HL-60/S4 treated with phorbol 12-myristate 13-acetate at 8.2 ng/mL for 4 days and 3 days (cell line): ENCODE results near the gene ECHDC3.
"Not testable (repeated sequence)": the region's sequence is repeated elsewhere in the genome, so short reads cannot be mapped to it uniquely, and the experiment has no call there.

Experiments
- in situ Hi-C: fragments of 300-500 bp; cut with MboI; formaldehyde crosslinking; loops from 2 replicates; pipeline ENCODE4 v1.15.0; 2022; ENCODE audit warnings: low sequenced_read_pairs

ECHDC3 gene

DNA sequence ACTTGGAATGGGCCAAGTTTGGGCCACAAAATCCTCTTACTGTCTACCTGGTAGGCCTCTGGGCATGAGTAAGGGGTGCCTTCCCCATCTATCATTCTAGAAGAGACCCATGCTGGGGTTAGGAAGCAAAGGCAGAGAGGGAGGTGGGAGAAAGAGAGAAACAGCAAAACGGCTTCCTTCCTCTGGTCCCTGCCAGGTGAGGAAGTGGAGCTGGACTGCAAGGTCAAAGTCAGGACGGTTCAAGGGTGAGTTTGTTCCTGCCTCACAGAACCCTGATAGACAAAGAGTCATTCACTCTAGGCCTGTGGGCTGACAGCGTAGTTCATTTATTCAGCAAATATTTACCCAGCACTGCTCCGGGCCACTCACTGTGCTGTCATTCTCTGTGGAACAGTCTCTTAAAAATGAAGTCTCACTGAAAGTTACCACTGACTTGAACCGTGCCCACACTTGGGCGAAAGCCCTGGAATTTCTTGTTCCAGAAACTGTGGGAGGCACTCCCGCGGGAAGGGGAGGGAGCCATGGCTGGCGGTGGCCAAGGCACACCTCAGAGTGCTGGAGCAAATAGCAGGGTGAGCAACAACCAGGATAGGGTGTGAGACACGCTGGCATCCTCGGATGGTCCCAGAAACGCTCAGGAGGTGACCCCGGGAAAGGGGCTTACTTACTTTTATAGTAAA is 26.2 kb upstream of the ECHDC3 start:
- in situ Hi-C loops = no loop called here

DNA sequence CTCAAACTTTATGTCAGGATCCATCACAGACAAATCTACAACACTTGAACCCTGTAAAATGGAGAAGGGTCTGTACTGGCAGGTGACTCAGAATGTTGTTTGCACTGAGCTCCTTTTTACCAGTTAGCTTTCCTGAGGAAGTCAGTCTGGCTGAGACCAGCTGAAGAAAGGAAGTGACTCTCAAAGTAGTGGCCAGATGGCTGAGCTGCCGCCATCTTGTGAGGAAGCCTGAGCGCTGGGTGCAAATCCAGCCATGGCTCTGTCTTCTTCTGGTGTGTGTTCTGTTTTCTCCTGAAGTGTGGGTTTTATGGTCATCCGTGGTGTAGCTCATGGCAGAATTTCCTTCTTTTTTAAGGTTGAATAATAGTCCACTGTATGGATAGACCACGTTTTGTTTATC is 25.5 kb upstream of the ECHDC3 start:
- in situ Hi-C loops = no loop called here

DNA sequence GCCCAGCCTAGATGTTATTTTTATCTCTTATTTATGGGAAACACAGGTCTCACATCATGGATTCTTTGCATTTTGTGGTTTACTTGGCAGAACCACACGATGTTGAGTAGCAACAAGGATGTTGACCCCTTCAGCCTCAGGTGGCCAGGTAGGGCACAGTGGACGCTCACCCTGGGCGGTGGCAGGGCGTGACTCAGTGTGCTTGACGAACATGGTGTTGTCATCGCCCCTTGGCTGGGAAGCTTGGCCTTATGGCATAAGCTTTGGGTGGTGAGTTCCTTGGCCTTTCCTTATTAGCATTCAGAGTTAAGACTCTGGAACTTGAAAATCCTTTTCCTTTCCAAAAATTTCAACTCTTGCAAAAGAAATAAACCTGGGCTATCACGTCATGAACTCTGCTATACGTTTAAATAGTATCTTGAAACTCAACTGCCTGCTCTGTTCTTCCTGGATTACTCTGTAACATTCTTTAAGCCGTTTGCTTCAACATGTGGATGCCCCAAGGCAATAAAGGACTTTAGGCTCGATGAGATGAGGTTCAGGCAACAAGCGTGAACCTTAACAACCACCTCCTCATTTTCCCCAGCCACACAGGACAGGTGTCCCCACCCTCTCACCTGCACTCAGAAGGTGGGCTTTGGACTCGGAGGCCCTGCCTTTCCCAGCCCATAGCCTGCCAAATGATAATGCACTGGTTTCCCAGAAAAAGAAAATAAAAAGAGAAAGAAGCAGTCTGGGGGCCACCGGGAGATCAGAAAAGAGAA is 22.5 kb upstream of the ECHDC3 start:
- in situ Hi-C loops = loop anchor here (10.0 kb wide), 1 partner anchor 205 kb away; no protein-coding TSS in a partner anchor

DNA sequence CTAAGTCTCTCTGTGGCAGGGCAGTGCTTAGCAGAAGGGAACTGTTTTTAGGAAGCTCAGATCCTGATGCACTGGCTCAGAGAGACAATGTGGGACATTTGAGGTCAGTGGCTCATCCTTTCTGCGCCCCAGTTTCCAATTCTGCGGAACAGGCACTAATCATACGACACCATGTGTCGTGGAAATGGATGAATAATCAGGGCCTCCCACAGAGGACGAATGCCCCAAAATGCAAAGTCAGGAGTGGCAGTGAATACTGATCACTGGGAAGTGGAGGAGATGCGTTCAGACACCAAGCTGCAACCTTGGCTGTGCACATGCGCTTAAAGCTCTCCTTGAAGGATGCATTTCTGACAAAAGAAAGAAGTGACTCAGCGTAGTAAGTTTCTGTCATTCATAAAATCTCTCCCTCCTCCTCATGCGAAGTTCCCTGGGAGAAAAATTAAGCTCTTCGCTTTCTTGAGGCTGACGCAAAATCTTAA is 21.9 kb upstream of the ECHDC3 start:
- in situ Hi-C loops = loop anchor here (10.0 kb wide), 1 partner anchor 206 kb away; no protein-coding TSS in a partner anchor

DNA sequence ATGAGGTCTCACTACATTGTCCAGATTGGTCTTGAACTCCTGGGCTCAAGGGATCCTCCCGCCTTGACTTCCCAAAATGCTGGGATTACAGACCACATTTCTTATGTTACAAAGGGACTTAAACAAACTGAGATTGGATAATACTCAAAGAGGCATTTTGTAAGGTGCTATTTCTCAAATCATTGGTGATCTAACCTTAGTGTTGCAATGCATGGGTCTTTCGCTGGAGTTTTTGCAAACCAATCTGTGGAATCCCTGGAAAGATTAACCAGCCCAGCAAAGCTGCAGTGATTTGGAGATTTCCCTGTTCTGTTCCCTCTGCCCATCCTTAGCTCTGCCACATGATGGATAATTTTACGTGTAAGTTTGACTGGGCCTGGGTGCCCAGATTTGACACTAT is 20.4 kb upstream of the ECHDC3 start:
- in situ Hi-C loops = loop anchor here (10.0 kb wide), 1 partner anchor 207 kb away; no protein-coding TSS in a partner anchor

DNA sequence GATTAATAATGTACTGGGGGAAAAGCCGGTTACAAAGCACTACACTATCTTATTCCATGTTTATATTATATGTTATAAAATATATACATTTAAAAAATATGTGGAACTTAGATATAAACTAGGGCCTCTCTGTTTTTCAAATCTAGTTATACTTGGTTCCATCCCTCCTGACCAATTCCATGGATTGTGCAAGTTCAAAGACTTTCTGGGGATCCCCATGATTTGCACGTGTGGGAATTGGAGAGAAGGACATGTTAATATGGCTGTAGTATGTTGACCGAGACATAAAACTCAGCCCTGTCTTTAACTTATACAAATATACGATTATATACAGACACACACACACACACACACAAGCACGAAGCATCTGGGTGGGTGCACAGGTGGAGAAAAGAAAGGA is 18.8 kb upstream of the ECHDC3 start:
- in situ Hi-C loops = loop anchor here (10.0 kb wide), 1 partner anchor 209 kb away; no protein-coding TSS in a partner anchor

DNA sequence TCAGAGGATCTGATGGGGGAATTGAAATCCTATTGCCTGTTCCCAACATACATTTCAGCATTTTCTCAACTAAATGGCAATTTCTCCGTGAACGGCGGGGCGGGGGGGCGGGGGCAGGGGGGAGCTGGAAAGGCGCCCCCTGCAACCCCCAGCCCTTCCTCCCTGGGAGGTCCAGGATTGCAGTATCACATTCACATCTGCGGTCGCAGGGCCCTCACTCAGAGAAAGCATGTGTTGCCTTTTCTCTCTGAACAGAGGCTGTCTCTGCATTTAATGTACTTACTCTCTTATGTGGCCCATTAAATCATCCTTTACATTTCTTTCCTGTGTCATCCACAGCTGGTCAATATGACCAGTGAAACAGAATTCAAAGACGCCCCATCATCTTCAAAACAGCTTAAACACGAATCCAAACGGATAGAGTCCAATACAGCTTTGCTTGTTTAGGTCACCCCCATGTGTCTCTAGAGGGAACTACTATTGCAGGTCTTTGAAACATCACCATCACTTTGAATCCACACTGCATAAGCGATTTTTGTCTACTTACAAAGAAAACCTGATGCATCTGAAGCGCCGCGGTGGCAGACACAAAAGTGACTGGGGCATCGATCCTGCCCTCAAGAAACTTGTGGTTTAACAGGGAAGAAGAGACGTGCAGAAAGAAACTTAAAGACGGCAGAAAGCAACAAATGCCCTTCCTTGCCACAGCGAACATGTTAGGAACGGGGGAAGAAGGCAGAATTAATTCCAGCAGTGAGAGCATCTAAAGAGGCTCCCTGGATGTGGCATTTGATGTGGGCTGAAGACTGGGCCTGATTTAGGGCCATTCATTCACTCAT is 17.0 kb upstream of the ECHDC3 start:
- in situ Hi-C loops = loop anchor here (10.0 kb wide), 1 partner anchor 210 kb away; no protein-coding TSS in a partner anchor

DNA sequence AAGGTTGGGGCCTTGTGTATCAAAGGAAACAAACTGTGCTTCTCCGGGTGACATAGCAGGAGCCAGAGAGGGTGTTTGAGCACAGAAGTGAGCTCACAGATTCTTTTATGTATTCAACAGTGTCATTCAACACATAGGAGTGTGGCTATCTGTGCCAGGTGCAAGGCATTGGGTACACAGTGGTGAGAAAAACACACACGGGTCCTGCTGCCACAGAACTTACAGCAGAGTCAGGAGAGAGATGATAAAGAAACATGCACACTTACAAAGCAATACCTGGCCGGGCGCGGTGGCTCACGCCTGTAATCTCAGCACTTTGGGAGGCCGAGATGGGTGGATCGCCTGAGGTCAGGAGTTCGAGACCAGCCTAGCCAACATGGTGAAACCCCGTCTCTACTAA is 16.3 kb upstream of the ECHDC3 start:
- in situ Hi-C loops = loop anchor here (10.0 kb wide), 1 partner anchor 211 kb away; no protein-coding TSS in a partner anchor

DNA sequence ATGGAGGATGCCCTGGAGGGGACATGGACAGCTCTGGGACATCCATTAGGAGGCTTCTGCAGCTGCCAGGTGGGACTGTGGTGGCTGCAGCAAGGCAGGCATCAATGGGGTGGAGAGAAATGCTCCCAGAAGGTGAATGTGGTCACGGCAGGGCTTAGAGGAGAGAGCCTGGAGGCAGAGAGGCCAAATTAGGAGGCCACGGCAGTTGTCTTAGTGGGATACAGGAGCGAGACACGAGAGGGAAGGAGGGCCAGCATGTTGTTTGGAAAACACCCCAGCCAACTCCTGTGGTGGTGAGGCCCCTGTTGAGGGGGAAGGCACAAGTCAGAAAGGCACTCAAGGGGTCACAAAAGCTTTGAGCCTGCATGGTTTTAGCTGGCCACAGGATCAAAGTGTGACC is 14.6 kb upstream of the ECHDC3 start:
- in situ Hi-C loops = loop anchor here (10.0 kb wide), 1 partner anchor 213 kb away; no protein-coding TSS in a partner anchor

DNA sequence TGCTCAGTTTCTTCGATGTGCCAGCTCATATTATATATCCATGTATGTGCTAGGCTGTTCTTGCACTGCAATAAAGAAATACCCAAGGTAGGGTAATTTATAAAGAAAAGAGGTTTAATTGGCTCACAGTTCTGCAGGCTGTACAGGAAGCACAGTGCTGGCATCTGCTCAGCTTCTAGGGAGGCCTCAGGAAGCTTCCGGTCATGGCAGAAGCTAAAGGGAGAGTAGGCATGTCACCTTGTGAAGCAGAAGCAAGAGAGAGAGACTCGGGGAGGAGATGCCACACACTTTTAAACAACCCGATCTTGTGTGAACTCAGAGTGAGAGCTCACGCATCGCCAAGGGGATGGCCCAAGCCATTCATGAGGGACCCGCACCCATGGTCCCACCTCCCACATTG is 13.8 kb upstream of the ECHDC3 start:
- in situ Hi-C loops = loop anchor here (10.0 kb wide), 1 partner anchor 214 kb away; no protein-coding TSS in a partner anchor

DNA sequence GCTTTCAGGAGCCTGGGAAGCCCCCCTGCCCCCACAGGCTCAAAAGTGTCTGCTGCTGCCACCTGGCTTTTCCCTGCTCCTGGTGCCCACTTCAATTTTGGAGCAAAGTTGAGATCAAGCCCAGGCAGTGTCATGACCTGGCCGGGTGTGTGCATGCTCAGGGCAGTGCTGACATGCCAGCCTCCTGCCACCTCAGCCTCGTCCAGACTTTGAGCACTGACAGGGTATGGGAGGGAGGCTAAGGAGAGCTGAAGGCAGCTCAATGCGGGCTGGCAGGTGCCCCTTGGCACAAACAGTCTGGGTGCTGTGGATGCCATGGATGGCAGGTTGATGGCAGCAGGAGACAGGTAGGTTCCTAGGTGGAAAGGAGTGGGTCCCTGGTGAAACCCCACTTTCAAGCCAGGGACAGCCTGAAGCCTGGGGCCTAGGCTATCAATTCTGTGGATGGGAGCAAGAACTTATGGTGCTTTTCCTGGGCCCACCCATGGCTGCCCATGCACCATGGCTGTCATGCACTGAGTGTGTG is 12.3 kb upstream of the ECHDC3 start:
- in situ Hi-C loops = loop anchor here (10.0 kb wide), 1 partner anchor 215 kb away; no protein-coding TSS in a partner anchor

DNA sequence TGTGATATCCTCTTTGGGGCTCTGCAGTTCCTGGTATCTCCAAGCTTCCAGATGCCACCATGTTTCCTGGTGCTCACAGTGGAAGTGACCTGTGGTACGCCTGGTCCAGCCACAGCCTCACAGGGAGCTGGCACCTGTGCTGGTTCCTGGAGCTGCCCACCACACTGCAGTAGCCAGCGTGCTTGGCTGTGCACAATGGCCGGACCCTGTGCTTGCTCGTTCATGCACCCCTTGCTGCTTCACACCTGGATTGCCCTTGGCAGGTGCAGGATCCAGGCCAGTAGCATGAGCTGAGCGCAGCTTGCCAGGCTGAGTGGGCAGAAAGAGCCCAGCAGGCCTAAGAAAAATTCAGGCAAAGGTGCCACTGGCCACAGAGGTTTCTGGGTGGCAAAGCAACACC is 11.4 kb upstream of the ECHDC3 start:
- in situ Hi-C loops = no loop called here

DNA sequence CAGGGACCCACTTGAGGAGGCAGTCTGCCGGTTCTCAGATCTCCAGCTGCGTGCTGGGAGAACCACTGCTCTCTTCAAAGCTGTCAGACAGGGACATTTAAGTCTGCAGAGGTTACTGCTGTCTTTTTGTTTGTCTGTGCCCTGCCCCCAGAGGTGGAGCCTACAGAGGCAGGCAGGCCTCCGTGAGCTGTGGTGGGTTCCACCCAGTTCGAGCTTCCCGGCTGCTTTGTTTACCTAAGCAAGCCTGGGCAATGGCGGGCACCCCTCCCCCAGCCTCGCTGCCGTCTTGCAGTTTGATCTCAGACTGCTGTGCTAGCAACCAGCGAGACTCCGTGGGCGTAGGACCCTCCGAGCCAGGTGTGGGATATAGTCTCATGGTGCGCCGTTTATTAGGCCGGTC is 5.4 kb upstream of the ECHDC3 start:
- in situ Hi-C loops = not testable (repeated sequence)

DNA sequence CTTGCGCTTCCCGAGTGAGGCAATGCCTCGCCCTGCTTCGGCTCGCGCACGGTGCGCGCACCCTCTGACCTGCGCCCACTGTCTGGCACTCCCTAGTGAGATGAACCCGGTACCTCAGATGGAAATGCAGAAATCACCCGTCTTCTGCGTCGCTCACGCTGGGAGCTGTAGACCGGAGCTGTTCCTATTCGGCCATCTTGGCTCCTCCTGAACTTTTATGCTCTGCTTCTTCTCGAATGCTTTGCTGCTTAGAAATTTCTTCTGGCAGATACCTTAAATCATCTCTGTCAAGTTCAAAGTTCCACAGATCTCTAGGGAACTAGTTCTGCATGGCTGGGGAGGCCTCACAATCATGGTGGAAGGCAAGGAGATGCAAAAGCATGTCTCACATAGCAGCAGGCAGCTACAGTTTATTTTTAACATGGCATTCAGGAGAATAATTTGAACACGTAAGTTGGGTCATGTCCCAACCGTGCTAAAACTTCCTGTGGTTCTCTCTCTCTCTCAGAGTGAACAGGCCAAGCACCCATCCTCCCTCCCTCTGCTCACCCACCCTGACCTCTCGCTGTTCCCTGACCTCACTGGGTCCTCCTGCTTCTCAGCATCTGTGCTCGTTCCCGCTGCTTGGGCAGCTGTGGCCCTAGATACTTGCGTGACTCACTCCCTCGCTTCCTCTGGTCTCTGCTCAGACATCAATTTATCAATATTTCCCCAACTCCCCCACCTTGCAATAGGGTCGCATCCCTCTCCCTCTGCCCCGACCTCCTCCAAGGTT is 4.7 kb upstream of the ECHDC3 start:
- in situ Hi-C loops = not testable (repeated sequence)

DNA sequence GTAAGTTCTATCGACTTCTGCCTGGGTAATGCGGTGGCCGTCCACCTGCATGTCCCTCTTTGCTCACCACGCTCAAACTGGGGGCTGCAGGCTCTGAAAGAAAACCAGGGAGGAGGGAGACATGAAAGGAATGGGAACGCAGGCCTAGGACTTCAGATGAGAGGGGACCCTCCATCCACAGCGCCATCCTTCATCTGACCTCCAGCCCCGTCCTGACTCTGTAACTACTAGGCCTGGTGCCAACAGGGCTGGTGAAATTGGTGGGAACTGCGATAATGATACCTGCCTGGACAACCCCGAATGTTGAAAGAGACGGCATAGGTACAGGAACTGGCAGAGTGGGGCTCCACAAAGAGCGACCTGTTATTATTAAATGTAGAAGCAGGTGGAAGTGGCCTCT is 1.3 kb upstream of the ECHDC3 start:
- in situ Hi-C loops = no loop called here

DNA sequence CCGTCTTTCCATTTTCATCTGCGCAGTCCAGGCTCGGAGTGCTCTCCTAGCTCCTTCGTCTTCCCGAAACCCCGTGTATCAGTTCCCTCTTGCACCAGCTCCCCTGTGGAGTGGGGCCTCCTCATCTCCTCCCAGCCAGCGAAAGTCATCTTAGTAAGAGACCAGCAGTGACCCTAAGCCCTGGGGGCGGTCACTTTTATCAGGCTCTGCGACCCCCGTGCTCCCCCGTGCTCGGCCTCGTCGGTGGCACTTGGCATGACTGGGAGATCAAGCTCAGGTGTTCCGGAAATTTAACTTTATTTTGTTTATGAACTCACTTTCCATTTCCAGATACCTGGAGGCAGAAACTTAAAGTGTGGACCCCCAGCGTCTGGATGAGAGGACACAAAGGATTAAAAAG is 574 bp upstream of the ECHDC3 start:
- in situ Hi-C loops = no loop called here

DNA sequence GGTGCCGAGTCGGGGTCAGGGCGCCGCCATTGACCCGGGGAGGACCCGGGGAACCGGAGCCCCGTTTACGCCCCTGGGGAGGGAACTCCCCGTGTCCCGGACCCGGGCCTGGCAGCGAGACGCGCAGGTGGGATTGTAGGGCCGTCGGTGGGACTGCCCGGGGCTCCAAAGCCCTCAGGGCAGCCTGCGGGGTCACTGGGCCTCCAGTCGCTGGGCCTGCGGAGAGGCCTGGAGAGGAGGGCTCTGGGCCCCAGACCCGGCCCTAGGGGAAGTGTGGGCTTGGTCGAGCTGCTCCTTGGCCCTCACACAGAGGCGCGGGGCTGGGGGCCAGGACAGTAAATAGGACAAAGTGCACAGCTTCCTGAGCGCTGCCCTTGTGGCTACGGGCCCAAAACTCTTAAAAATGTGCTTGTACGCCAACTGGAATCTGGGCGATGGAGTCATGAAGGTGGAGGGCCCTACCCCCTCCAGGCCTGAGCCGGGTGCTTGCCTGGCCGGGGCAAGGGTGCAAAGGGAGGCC is 657 bp downstream of the ECHDC3 start:
- in situ Hi-C loops = no loop called here

DNA sequence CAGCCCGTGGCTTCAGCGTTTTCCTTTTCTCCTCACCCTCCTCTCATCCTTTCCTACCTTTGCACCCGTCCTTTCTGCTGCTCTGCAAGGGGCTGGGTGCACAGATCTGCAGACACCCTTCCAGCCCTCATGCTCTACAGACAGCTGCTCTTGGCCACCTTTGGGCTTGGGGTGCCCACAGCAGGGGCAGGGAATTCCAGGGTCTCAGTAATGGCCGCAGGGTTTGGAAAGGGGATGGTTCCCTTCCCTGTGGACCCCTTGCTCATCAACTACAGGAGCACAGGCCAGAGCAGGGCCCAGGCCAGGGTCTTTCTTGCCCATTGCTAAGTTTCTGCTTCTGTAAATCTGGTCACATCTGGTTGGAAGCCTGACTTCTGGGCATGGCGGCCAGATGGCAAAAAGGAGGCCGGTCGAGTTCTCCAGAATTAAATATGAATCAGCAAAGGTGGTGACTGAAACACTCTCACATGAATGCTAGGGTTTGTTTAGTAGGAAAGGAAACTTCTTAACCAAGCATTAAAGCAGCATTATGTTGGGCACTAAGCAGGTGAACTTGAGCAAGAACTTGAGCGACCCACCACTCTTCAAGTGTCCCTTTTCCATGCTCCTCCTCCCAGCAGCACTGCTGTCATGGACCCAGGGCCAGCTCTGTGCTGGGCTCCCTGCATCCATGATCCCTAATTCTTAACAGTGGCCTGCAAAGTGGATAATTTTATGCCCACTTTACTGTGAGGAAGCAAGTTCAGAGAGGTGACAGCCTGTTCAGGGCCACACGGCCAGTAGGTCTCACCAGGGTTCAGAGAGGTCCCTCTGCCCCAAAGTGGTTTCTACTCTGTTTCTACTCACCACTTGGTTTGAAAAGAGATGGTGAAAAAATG is 1.5 kb downstream of the ECHDC3 start:
- in situ Hi-C loops = no loop called here

DNA sequence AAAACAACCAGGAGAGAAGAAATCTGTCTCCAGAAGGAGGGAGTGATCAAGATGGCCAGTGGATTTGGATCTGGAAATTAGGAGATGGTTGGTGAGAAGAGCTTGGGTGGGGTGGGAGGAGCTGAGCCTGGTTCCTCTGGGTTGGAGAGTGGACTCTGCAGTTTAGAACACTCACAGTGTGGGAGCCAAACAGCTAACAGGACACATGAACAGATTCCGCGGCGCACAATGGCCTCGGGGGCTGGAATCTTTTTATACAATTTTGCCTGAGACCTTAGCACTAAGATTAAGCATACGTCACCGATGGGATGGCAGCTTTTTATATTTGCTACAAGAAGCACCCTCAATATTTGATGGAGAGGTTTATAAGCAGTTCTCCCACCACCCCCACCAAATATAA is 2.9 kb downstream of the ECHDC3 start:
- in situ Hi-C loops = no loop called here
